NCI-H1930 (cell line): ENCODE results near the gene ALCAM.
"Not testable (repeated sequence)": the region's sequence is repeated elsewhere in the genome, so short reads cannot be mapped to it uniquely, and the experiment has no call there.

Experiments used
- DNase-seq, 2 experiments: peaks; one replicate each; lab custom pipeline; 2025; lab: John Stamatoyannopoulos, UW

The ALCAM gene

DNA sequence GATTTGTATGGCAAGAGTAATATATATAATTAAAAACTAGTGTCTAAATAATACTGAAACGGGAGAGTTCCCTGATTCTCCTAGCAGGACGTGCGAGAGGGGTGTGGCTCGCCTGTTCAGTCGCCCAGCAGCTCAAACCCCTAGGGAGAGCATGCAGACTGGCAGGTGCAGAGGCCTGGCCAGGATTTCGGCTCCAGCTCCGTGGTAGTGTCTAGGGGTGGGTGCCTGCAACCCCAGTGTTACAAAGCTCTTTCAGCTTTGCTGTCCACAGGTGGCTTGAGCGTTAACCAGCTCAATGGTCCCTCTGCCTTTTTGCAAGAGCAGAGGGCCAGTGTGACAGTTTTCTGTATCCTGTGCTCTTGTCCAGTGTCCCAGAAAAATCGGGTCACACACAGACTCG lies 226.6 kb downstream of the ALCAM start:
- DNase-seq, result no peak

GRCh38 chr3:105594219-105594618 lies 227.5 kb downstream of the ALCAM start:
- DNase-seq, result no peak

- DNase-seq, result no peak
Observed at GRCh38 chr3:105598042-105598796, 231.5 kb downstream of the ALCAM start.

GRCh38 chr3:105599350-105599749 lies 232.6 kb downstream of the ALCAM start:
- no peak for DNase-seq

- DNase-seq, result not testable (repeated sequence)
Observed at GRCh38 chr3:105601756-105602155, 235.0 kb downstream of the ALCAM start.

- DNase-seq, result not testable (repeated sequence)
Observed at GRCh38 chr3:105602286-105602685, 235.6 kb downstream of the ALCAM start.

DNA sequence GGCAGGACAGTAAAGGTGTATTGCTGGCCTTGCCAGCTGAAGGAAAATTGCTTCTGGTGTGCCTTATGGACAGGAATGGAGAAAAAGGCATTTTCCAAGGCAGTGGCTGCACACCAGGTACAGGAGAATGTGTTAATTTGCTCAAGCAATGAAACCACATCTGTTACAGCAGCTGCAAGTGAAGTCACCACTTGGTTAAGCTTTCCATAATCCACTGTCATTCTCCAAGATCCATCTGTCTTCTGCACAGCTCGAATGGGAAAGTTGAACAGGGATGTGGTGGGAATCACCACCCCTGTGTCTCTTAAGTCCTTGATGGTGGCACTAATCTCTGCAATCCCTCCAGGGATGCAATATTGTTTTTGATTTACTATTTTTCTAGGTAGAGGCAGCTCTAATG lies 236.8 kb downstream of the ALCAM start:
- not testable (repeated sequence) for DNase-seq

DNA sequence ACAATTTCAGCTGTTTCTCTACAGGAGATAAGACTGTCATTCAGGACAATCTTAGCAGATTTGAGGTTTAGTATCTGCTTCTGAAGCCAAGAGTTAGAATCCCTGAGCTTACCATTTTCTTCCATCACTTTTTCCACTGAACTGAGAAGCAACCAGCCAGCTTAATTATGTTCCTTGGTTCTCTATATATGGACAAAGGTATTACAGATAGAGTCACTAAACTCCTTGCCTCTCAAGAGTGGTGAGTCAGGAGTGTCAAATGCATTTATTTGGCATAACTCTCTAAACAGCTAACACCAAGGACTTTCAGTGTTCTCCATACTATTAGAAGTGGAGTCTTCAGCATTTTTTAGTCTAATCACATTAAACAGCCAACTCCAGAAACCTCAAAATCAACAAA lies 239.3 kb downstream of the ALCAM start:
- no peak for DNase-seq

DNA sequence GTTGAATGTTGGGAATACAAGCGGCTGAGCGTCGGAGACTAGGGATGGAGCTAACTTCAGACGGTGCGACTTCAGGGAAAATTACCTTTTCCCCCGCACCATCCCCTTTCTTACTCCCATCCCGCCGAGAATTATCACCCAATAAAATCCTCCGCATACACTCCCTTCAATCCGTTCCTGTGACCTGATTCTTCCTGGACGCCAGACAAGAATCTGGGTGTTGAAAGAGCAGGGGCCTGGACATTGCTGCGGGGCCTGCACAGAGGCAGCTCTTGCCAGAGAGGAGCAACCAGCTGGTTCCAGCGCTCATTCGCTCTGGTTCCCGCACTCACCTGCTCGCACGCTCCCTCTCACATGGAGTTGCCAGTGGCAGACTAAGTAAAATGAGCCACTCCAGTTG lies 241.9 kb downstream of the ALCAM start:
- DNase-seq, result no peak

- no peak for DNase-seq
Observed at GRCh38 chr3:105610473-105610872, 243.8 kb downstream of the ALCAM start.

DNA sequence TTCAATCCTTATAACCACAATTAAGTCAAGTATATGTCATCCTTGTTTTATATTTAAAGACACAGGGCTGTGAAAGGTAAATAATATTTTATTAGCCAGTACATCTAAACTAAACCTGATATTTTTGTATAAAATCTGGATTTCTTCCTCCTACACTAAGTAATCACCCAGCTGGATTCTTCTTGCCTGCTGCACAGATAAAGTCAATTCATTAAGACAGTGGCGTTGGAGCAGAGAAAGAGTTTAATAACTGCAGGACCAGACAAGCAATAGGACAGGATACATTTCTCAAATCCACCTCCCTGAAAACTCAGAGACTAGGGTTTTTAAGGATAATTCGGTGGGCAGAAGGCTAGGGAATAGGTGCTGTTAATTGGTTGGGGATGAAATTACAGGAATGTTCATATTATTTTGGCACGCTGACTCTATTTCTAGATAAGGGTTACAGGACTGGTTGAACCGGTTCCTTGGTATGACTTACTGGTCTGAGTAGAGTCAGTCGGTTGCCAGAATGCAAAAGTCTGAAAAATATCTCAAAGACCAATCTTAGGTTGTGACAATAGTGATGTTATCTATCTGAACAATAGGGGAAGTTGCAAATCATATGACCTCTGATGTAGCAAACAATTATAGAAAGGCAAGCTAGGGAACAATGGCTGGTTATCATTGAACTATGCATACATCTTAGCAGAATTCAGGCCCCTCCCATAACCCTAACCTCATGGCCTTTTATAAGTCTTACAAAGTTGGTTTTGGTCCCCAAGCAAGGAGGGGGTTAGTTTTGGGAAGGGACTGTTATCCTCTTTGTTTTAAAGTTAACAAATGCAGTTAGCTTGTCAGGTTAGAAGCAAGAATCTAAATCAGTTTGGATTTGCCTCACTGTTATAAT lies 244.8 kb downstream of the ALCAM start:
- DNase-seq, result no peak

DNA sequence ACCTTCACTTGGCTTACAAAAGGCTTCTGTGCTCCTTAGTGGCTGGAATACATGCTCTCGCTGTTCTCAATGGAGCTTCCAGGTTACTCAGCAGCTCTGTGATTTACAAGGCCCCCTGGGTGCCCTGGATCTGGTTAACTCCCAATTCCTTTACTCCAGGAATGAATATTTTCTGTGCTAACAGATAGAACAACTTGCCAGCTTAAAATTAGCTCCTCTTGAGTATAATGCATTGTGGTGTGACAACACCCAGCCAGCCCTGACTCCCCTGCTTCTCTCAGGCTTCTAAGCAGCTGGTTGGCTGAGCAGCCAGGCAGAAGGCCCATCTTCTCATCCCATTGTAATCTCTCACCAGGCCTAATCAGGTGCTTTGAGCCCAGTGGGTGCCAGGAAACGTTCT lies 246.4 kb downstream of the ALCAM start:
- no peak for DNase-seq

DNA sequence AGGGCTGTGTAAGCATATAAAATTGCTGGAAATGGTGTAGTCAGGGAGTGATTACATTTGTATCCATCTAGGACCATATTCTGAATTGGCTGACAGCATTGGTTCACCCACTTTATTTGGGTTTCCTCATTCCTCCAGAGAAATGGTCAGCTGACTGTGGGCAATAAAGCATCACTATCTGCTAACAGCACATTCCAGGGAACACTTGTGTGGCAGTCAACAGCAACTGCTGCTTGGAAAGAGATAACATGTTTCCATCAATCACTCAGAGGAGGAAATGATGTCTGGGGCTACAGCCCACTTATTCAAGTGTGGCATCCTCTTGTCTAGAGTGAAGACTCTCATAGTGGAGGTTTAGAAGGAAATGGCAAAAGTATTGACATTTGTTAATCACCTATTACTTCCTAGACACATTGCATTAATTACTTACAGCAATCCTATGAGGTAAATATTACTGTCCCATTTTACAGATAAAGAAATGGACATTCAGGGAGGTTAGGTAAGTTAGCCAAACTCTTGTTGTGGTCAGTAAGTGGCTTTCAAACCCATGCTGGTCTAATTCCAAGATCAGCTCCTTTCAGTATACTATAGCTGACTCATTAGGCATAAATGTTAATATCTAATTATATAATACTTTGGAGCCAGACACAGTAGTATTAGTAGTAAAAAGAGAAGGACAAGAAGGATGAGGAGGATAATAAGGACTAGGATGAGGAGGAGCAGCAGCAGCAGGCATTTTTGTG lies 247.8 kb downstream of the ALCAM start:
- DNase-seq, result no peak

GRCh38 chr3:105615814-105616213 lies 249.1 kb downstream of the ALCAM start:
- no peak for DNase-seq

DNA sequence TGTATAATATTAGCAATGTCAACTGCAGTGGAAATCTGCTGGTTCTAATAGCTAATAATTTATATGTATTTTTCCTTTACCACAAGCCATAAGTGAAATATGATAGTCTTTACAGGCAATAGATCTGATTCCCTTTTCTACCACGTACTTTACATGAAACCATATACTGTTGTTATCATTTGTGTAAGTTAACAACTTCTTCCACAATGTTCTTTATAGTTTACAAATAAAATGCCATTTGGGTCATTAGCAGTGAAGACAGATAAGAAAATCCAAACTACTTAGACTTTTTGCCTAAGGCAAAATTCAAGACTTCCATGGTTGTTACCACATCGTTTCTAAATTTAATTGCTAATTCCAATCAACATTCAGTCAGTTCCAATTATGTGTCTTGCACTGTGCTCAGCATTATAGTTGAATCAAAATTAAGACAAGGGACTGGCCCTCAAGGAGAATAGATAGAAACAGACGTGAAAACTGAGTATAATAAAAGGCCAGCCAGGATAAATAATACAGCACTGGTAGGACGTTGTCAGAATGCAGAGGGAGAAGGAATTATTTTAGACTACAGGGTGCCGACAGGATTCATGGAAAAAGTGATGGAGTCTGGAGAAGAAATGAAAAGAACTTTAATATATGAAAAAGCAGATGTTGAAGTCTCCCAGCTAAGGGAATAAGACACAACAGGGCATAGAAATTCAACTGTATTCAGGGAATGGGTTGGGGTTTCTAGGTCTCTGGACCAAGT lies 249.8 kb downstream of the ALCAM start:
- no peak for DNase-seq

DNA sequence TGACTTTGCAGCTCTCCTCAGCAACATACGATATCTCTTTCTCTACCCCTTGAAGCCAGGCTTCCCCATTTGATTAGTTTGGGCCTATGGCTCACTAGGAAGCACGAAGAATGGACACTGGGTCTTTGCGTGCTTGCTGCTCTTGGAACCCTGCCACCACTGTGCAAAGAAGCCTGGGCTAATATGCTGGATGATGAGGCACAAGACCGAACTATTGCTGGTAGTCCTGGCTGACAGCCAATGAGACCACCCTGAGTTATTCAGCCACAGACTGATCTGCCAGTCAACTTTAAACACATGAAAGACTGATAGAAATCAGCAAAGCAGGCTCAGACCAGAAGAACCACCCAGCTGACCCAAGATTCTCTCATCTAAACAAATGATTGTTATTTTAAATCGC lies 251.8 kb downstream of the ALCAM start:
- no peak for DNase-seq

DNA sequence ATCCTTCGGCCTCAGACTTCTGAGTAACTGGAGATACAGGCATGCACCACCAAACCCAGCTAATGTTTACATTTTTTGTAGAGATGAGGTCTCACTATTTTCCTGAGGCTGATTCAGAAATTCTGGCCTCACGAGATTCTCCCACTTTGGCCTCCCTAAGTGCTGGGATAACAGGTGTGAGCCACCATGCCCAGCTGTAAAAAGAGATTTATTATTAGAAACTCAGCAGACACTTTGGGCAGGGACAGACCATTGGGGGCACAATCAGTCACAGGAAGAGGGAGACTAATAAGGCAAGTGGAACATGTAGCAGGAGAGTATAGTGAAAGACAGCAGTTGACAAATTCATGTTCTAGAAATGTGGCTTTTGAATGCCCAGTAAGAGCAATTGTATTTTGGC lies 252.9 kb downstream of the ALCAM start:
- DNase-seq, result no peak

DNA sequence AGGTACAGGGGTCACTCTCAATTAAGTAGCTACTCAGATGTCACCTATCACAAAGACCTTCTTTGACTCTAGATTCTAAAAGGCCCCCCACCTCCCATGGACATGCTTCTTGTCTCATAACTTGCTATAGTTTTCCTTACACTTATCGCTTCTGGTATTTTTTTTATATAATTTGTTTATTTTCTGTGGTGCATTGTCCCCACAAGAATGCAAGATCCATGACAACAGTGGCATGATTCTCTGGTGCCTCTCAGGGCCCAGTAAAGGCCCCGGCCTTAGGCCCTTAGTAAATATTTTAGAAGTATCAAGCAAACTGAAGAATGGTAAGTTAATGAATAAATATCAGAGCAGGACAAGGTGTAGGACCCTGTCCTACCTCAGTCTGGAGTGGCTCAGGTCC lies 253.5 kb downstream of the ALCAM start:
- no peak for DNase-seq

DNA sequence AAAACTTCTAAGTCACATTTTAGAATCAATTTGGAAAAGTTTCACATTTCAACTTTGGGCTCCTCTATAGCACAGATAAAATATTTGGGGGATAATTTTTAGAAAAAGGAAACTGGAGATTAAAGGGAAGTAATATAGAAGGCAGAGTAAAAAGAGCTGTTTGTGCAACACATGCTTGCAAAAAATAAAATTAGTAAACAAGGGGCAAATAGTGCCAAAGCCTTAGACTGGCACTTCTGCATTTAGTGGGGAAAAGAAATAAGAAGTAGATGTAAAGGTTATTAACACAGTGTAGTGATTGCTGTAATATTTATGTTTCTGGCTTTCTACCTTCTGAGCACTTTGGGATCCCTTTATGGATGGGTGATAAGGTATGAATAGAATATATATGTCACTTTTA lies 255.5 kb downstream of the ALCAM start:
- DNase-seq, result no peak
